ENCODE measurements around the gene GAPDHS. TPM values are rescaled to one million over a fixed set of nuclear protein-coding genes. Genes with fewer than 3 reads are reported as not detected.

GAPDHS gene
- total and polyA plus RNA-seq, 2 donors from 2014 or later, result not detected

DNA sequence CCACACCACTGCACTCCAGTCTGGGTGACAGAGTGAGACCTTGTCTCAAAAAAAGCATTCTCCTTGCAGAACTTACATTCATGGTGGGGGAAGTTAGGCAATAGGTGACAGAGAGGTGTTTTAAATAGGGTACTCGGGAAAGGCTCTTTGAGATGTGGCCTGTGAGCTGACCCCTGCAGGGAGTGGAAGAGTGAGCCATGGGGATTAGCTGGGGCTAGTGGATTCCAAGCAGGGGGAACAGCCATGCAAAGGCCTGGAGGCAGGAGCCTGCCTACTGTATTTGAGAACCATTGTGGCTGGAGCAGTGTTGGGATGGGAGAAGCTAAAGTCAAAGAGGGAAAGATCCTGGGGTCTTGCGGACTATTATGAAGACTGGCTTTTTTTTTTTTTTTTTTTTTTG, 15.9 kb upstream of the GAPDHS start:
- DNase-seq (no peak), FAIRE-seq (no peak)
- TF ChIP-seq, protein P1, sequence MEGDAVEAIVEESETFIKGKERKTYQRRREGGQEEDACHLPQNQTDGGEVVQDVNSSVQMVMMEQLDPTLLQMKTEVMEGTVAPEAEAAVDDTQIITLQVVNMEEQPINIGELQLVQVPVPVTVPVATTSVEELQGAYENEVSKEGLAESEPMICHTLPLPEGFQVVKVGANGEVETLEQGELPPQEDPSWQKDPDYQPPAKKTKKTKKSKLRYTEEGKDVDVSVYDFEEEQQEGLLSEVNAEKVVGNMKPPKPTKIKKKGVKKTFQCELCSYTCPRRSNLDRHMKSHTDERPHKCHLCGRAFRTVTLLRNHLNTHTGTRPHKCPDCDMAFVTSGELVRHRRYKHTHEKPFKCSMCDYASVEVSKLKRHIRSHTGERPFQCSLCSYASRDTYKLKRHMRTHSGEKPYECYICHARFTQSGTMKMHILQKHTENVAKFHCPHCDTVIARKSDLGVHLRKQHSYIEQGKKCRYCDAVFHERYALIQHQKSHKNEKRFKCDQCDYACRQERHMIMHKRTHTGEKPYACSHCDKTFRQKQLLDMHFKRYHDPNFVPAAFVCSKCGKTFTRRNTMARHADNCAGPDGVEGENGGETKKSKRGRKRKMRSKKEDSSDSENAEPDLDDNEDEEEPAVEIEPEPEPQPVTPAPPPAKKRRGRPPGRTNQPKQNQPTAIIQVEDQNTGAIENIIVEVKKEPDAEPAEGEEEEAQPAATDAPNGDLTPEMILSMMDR (IDR thresholded peaks at IDR 0.05; ENCODE audit: borderline replicate concordance, extremely low read depth, insufficient read depth), result no peak
- Histone ChIP-seq H3K9me3 (ENCODE audit: control insufficient read depth in 2 of 3, insufficient read depth in 1 of 3, low read length in 3 of 3) (no peaks in the 10 kb centered on the region), H3K27ac (ENCODE audit: low read depth in 2 of 2, low read length in 2 of 2) (no peak overlapping the region), H3K4me3 (ENCODE audit: low read length in 3 of 3) (no peak overlapping the region), H3K4me1 (ENCODE audit: control insufficient read depth in 2 of 3, insufficient read depth in 2 of 3, low read depth in 1 of 3, low read length in 3 of 3) (no peaks in the 10 kb centered on the region), H3K9ac (ENCODE audit: low read length in 3 of 3) (no peak overlapping the region), H3K27me3 (ENCODE audit: control insufficient read depth, insufficient read depth, low read length) (no peaks in the 10 kb centered on the region), H3K36me3 (ENCODE audit: control insufficient read depth in 2 of 3, insufficient read depth in 3 of 3, low read length in 3 of 3) (no peaks in the 10 kb centered on the region)
- intact Hi-C loops (cut with DNase I), result no loop called here

DNA sequence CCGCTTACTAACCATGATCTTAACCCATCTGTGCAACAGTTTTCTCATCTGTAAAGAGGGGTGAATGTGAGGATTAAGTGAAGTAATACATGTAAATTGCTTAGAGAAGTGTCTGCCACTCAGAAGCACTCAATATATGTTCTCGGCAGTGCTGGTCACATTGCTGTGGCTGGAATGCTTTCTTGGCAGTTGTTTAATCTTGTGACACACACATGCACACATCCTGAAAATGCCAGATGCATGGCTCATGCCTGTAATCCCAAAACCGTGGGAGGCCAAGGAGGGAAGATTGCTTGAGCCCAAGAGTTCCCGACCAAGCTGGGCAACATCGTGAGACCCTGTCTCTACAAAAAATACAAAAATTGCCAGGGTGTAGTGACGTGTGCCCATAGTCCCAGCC, 14.9 kb upstream of the GAPDHS start:
- Histone ChIP-seq H3K4me3 (ENCODE audit: low read length in 3 of 3) (no peak overlapping the region), H3K9me3 (ENCODE audit: control insufficient read depth in 2 of 3, insufficient read depth in 1 of 3, low read length in 3 of 3) (no peaks in the 10 kb centered on the region), H3K27me3 (ENCODE audit: control insufficient read depth, insufficient read depth, low read length) (no peaks in the 10 kb centered on the region), H3K36me3 (ENCODE audit: control insufficient read depth in 2 of 3, insufficient read depth in 3 of 3, low read length in 3 of 3) (no peaks in the 10 kb centered on the region), H3K4me1 (ENCODE audit: control insufficient read depth in 2 of 3, insufficient read depth in 2 of 3, low read depth in 1 of 3, low read length in 3 of 3) (no peaks in the 10 kb centered on the region), H3K9ac (ENCODE audit: low read length in 3 of 3) (no peak overlapping the region), H3K27ac (ENCODE audit: low read depth in 2 of 2, low read length in 2 of 2) (no peak overlapping the region)
- intact Hi-C loops (cut with DNase I), result no loop called here
- DNase-seq (no peak), FAIRE-seq (no peak)
- TF ChIP-seq, protein P1 (IDR thresholded peaks at IDR 0.05; ENCODE audit: borderline replicate concordance, extremely low read depth, insufficient read depth), result no peak

DNA sequence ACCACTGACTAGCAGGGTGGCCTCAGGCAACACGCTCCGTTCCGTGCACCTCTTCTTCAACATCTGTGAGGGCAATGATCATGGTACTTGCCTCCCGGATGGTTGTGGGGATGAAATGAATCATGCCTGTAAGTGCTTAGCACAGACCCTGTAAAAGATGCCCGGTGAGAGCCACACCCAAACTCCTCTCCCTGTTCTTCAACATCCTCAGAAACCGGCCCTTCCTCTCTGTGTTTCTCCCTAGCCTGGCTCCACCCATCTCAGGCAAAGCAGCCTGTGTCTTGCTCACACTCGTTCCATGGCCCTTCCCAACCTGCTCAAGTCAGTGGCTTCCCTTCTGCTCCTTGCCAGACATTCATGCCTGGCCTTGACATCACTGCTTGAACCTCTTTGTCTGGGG, 14.0 kb upstream of the GAPDHS start:
- Histone ChIP-seq H3K9me3 (ENCODE audit: control insufficient read depth in 2 of 3, insufficient read depth in 1 of 3, low read length in 3 of 3) (no peaks in the 10 kb centered on the region), H3K27me3 (ENCODE audit: control insufficient read depth, insufficient read depth, low read length) (no peaks in the 10 kb centered on the region), H3K36me3 (ENCODE audit: control insufficient read depth in 2 of 3, insufficient read depth in 3 of 3, low read length in 3 of 3) (no peaks in the 10 kb centered on the region), H3K4me1 (ENCODE audit: control insufficient read depth in 2 of 3, insufficient read depth in 2 of 3, low read depth in 1 of 3, low read length in 3 of 3) (no peaks in the 10 kb centered on the region), H3K27ac (ENCODE audit: low read depth in 2 of 2, low read length in 2 of 2) (no peak overlapping the region), H3K4me3 (ENCODE audit: low read length in 3 of 3) (no peak overlapping the region), H3K9ac (ENCODE audit: low read length in 3 of 3) (no peak overlapping the region)
- FAIRE-seq, result no peak
- TF ChIP-seq, protein P1 (IDR thresholded peaks at IDR 0.05; ENCODE audit: borderline replicate concordance, extremely low read depth, insufficient read depth), result no peak
- DNase-seq, result no peak
- intact Hi-C loops (cut with DNase I), result no loop called here

DNA sequence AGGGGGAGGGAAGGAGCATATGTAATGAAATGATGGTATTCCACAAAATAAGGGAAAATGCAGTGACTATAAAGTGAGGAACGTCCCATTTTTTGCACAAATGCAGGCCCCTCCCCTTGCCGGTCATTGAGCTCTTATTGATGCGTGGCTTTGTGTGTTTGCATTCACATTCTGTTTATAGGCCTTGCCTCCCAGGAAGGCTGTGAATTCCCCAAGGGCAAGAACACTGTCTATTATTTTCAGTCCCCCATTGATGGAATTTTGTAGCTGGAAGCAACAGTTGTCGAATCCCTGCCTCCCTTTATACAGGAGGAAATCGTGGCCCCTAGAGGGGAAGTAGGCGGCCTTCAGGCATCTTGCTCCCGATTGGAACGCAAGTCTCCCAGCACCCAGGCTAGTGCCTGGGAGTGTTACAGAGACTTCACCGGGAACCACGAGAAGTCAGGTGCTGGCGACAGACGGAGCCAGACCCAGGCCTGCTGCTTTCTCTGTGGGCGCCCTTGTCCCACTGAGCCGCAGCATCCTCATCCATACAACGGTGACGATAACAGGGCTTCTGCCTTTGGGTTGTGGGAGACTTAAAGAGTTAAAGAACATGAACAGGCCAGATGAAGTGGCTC, 12.0 kb upstream of the GAPDHS start:
- TF ChIP-seq, protein P1 (IDR thresholded peaks at IDR 0.05; ENCODE audit: borderline replicate concordance, extremely low read depth, insufficient read depth), result no peak
- H3K27me3 ChIP-seq (ENCODE audit: control insufficient read depth, insufficient read depth, low read length), result no peaks in the 10 kb centered on the region
- no peak for DNase-seq
- H3K9ac ChIP-seq (ENCODE audit: low read length in 3 of 3), result no peak overlapping the region
- no peaks in the 10 kb centered on the region for H3K9me3 ChIP-seq (ENCODE audit: control insufficient read depth in 2 of 3, insufficient read depth in 1 of 3, low read length in 3 of 3)
- no peak overlapping the region for H3K4me3 ChIP-seq (ENCODE audit: low read length in 3 of 3)
- no peaks in the 10 kb centered on the region for H3K36me3 ChIP-seq (ENCODE audit: control insufficient read depth in 2 of 3, insufficient read depth in 3 of 3, low read length in 3 of 3)
- no peak for FAIRE-seq
- no peak overlapping the region for H3K27ac ChIP-seq (ENCODE audit: low read depth in 2 of 2, low read length in 2 of 2)
- intact Hi-C loops (cut with DNase I), result no loop called here
- no peaks in the 10 kb centered on the region for H3K4me1 ChIP-seq (ENCODE audit: control insufficient read depth in 2 of 3, insufficient read depth in 2 of 3, low read depth in 1 of 3, low read length in 3 of 3)

All from kidney (tissue), 14 donors.